Colon (tissue), 2 donors: Measurements from ENCODE around the gene RAX.

Source experiments
- FAIRE-seq: peaks from 2 replicates; lab custom pipeline; 2012; peaks lifted over from hg19 to GRCh38; lab: Jason Lieb, UNC
- donor health status: control.
- donor health status: control.

The RAX gene

GRCh38 chr18:59246796-59247195, 26.5 kb downstream of the RAX start:
- FAIRE-seq: no peak

DNA sequence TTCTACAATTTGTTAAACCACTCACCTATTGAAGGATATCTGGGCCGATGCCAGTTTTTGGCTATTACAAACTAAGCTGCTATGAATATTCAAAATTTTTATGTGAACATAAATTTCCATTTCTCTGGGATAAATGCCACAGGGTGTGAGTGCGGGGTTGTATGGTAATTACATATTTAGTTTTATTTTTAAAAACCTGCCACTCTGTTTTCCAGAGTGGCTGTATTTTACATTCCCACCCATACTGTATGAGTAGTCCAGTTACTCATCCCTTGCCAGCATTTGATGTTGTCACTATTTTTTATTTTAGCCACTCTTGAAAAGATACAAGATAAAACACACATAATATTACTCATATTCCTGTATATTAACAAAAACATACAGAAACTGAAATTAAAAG, 30.3 kb downstream of the RAX start:
- FAIRE-seq: no peak

DNA sequence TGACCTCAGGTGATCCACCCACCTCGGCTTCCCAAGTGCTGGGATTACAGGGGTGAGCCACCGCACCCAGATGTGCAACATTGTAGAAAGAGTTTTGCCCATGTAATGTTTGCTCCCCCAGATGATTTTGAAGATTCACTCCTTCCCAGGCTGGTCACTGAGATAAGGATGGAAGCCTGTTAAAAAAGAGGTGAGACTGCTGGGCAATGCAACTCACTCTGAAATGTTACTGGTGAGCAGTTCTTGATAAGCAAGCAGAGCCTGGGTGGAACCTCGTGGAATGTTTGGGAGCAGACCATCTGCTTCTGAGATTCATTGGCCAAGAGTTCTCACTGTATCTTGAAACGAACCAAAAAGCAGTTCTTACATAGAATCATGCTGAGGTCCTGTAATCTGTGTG, 33.6 kb downstream of the RAX start:
- no peak for FAIRE-seq

GRCh38 chr18:59238385-59238784, 34.9 kb downstream of the RAX start:
- no peak for FAIRE-seq

DNA sequence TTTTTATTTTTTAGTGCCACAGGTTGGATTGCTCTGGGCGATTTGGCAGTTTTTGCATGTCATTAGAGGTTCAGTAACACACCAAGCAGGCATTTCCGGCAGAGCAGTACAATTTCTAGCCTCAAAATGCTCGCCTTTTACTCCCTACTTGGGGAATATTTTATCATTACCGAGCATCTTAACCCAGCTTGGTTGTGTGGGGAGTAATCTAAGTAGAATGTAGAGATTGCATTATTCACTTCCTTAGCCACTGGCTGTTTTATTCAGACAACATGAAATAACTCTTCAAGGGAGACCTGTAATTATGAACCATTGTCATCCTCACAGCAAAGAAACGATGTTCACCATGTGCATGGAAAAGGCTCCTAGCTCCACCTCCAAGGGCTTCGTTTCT, 40.2 kb downstream of the RAX start:
- no peak for FAIRE-seq

DNA sequence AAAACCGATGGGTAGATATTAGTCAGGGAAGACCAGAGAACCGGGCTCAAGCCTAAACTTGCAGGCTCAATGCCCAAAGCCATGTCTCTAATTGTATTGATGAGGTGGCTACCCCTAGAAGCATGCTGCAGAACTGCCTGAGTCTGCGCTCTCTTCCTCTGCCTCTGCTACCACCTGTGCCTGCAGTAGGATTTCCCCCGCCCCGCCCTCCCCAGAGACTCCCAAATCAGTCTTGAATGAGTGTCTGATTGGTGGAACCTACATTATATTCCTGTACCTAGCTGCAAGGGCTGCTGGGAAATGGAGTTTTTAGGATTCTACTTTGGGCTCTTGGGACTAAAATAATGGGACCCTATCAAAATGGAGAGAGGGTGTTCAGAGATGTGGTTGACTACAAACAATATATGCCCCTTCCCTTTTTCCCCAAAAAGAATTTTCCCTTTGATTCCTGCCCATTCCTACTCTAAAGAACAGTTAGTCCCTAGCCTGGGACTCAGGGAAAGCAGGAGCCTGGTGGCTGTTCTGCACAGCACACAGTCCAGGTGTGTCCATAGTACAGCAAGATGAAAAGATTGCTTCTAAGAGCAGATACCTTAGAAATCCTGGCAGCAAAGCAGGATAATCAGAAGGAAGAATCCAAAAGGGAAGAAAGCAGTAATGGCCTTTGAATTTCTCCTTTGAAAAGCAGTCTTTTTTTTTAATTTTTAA, 40.8 kb downstream of the RAX start:
- FAIRE-seq: no peak

DNA sequence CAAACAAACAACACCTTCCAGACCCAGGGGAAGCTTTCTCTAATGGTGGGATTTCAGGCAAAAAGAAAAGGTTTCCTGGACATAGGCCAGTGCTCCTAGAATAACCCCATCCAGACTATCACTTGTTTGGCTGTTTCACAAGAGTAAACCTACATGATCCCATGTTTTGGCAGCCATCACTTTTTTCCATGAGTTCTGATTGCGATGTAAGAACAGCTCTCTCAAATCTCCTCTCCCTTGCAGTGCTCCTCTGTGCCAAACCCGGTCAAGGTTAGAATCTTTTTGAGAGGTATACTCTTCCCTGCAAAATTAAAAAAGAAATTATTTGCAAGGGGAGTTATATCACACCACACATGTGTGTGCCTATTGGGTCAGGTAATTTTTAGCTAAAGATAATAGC, 41.4 kb downstream of the RAX start:
- FAIRE-seq: no peak

- FAIRE-seq: no peak
Measured at GRCh38 chr18:59231114-59231513, 42.1 kb downstream of the RAX start.

DNA sequence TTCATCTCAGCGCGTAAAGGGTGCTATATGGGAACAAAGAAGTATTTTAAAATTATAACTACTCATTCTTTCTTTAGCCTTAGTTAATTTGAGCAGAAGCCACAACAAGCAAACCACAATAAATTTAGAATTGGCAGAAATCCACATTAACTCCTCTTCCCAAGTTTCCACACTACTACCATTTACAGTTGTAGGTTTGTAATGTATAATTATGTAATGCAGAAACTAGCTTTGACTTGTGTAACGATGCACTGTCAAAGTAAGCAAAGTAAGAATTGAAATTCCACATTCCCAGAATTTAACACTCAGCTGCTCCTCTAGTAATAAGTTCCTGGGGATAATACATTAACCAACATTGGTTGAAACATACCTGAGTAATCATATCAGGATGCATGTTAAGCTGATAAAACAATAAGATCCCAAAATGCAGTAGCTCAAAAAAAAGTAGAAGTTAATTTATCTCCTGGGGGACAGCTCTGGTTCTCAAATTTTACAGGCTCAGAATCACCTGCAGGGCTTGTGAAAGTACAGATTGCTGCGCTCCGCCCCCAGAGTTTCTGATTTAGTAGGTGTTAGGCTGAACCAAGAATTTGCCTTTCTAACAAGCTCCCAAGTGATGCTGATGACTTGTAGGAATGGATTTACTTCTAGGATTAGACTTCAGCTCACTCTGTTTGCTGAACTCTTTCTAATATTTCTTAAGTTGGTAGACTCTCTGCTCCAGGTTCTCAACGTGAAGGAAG, 43.4 kb downstream of the RAX start:
- FAIRE-seq: no peak

GRCh38 chr18:59229191-59229590, 44.1 kb downstream of the RAX start:
- no peak for FAIRE-seq

DNA sequence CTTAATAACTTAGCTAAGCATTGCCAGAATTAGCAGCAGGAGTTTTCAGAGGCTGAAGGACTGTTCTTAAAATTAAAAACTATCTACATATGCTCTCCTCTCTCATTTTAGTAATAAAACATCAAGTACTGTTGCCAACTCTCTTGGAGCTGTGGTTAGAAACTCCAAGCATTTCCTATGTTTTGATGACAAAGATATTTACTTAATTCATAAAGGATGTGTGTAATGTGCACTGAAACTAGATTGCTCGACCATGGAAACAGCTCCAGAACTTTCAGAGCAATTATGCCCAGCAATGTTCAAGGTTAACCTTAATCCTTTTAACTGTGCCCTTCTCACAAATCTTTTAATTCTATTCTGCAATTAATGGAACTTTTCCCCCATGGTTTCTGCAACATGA, 44.9 kb downstream of the RAX start:
- FAIRE-seq: no peak

DNA sequence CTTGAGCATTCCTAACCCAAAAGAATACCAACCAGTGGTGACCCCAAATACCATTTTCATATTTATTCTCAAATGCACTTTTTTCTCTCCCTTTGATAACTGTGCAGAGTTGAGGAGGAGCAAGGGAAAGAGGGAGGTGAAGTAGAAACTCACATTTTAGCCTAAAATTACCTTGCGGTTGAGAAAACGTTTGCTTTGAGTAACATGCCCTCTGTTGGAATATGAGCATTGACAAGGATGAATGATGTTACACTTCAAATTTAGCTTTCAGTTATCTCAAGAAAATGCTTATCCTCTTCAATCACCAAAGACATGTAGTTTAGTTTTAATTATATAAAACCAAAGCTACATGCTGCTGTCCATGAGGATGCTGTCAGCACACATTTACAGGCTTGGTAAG, 50.9 kb downstream of the RAX start:
- FAIRE-seq: no peak

DNA sequence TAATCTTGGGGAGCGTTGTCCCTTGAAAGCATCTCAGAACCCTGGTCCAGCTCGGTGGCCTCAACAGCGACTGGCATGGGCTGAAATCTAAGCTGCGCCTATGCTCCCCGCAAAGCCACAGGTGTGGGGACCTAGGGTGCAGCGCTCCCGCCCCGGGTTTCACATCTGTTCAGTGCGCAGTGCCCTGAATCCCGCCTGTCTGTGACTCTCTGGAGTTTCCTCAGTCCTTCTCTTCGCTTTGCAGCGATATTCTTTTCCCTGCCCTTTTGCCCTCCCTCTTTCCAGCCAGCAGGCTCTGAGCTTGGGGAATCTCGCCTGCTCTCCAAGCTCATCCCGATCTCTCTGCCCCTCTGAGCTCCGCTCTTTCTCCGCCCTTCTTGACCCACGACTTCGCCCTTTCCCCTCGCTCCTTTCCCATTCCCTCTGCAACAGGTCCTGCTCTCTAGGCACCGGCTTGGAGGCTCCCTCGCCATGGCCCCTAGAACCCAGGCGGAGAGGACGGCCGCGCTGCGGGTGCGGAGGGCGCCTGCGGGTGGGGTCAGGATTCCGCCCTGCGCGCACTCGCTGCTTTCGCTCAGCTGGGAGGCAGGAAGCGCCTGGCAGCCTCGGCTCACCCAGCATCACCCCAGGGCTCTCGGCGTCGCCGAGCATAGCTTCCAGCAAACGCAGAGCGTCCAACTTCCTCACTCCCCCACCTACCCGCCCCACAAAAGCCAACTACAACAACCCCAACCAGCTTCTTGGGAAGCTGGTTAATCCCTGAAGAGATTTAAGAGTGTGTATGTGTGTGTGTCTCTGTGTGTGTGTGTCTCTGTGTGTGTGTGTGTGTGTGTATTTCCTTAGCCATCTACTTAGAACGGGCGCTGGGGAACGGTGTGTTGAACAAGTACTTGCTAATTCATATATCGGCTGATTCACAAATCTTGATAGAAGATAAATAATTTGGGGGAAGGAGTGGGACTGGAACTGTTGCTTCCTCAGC, 52.2 kb downstream of the RAX start:
- FAIRE-seq: no peak

DNA sequence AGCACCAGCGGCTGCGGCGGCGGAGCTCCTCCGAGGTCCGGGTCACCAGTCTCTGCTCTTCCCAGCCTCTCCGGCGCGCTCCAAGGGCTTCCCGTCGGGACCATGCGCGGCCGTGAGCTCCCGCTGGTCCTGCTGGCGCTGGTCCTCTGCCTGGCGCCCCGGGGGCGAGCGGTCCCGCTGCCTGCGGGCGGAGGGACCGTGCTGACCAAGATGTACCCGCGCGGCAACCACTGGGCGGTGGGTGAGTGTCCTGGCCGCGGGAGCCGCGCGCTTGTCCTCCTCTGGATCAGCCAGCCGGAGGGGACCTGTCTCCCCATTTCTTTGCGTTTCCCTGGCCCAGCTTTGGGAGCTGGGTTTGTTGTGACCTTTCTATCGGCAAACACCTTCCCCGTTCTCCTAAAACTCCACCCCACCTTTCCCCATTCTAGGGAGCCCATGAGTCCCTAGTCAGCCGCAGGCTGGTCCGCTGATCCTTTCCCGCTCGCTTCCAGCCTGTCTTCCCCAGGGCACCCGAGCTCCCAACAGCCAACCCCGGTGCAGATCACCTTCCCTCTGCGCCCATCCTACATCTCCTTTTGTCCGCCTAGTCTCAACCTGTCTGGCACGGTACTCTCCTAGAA, 53.0 kb downstream of the RAX start:
- no peak for FAIRE-seq

- FAIRE-seq: no peak
Measured at GRCh38 chr18:59219672-59220163, 53.5 kb downstream of the RAX start, which contains the start of gene GRP. GRP (plus strand) TSS chr18:59220158; CDS start chr18:59220266, 108 bp downstream.

GRCh38 chr18:59218018-59218417, 55.2 kb downstream of the RAX start:
- no peak for FAIRE-seq
